ENCODE results near the gene UBE2E2.

DNA sequence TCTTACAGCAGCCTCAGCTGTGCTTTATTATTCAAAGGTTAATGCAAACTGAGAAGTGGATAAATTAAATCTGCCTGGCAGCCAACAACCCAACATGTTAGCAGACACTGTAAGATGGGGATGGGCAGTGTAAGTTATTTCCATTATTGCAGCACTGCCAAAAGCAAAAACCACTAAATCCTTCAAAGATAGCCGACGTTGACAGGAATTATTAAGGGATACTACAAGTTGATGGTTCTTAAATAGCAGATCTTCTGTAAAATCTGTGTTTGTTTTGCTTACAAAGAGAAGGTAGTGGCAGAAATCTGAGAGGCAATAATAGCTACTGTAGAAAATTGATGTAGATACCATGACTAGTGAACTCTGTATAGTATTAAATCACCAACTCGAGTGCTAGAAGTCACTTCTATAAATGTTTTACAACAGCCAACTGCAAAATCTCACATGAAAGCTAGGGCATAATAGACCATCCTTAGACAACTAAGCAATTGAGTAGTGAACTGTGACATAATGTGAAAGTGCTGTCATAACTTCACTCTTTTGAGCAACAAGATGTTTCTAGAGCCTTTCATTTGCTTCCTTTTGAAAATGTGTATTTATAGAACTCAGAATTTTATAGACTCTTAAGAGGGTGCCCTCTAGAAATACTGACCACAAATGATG, 278.6 kb downstream of the UBE2E2 start:
- no peak for TF ChIP-seq POLR2A (IDR thresholded peaks at IDR 0.05)
- TF ChIP-seq, protein P1, sequence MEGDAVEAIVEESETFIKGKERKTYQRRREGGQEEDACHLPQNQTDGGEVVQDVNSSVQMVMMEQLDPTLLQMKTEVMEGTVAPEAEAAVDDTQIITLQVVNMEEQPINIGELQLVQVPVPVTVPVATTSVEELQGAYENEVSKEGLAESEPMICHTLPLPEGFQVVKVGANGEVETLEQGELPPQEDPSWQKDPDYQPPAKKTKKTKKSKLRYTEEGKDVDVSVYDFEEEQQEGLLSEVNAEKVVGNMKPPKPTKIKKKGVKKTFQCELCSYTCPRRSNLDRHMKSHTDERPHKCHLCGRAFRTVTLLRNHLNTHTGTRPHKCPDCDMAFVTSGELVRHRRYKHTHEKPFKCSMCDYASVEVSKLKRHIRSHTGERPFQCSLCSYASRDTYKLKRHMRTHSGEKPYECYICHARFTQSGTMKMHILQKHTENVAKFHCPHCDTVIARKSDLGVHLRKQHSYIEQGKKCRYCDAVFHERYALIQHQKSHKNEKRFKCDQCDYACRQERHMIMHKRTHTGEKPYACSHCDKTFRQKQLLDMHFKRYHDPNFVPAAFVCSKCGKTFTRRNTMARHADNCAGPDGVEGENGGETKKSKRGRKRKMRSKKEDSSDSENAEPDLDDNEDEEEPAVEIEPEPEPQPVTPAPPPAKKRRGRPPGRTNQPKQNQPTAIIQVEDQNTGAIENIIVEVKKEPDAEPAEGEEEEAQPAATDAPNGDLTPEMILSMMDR (IDR thresholded peaks at IDR 0.05): no peak
